Activated CD4-positive, CD25-positive, alpha-beta regulatory T cell treated with anti-CD3 and anti-CD28 coated beads, Interleukin-2, amount 50 U/mL, for 16 hours (primary cell): Measurements from ENCODE around the gene APOBEC3G.
"Not testable (repeated sequence)": the region's sequence is repeated elsewhere in the genome, so short reads cannot be mapped to it uniquely, and the experiment has no call there.

Experiments used
- DNase-seq: peaks from one replicate; pipeline ENCODE4 v3.0.0-alpha.2; 2020; ENCODE audit warnings: low read depth, low spot score

APOBEC3G gene

GRCh38 chr22:39066442-39067276 is 10.4 kb upstream of the APOBEC3G start:
- DNase-seq: not testable (repeated sequence)

DNA sequence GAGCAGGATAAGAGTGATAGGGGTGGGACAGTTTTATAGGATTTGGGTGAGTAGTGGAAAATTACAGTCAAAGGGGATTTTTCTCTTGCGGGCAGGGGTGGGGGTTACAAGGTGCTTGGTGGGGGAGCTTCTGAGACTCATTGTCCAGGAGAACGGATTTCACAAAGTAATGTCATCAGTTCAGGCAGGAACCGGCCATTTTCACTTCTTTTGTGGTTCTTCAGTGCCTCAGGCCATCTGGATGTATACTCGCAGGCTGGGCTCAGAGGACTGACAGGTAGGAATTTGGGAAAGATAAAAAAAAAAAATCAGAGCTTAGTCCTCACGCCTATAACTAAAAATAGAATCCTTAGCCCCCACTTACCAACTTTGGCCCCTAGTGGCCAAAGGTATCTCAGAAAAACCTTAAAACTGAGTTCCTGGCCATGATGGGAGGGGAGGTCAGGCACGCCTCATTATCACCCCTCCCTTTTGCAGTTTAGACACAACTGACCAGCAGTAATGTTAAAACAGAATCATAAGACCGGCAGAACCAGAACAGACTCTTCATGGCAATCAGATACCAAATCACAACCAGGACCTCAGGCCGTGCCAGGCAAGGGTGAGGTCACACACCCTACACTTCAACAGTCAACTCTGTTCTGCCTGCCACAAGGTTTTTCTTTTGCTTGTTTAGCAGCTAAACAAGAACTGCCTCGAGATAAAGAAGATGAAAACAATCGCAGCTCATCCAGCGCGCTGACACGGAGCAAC is 8.9 kb upstream of the APOBEC3G start:
- DNase-seq: no peak

DNA sequence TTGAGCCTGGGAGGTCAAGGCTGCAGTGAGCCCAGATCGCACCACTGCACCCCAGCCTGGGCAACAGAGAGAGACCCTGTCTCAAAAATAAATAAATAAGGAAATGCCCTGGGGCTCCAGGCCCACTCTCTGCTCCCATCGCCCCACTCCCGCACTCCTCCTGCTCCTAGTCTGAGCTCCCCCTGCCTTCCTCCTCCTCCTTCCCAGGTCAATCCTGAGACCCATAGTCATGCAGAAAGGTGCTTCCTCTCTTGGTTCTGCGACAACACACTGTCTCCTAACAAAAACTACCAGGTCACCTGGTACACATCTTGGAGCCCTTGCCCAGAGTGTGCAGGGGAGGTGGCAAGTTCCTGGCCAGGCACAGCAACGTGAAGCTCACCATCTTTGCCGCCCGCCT is 6.9 kb upstream of the APOBEC3G start:
- DNase-seq: no peak

DNA sequence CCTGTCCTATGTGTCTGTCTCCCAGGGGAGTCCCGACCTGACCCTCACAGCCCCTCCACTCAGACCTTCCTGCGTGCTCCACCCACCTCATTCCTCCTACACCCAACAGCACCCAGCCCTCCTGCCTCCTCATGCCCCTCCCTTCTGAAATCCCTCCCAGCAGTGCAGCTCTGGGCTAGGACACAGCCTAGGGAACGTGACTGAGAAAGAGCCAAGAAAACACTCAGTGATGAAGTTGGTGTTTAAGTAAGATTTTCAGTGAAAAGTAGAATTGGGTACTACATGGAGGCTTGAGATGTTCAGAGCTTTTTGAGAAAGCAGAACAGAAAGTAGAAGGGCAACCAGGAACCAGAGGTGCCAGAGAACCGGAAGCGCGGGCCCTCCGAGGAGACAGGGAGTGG is 4.5 kb upstream of the APOBEC3G start:
- DNase-seq: not testable (repeated sequence)

- DNase-seq: no peak
Measured at GRCh38 chr22:39073981-39074380, 3.1 kb upstream of the APOBEC3G start.

- DNase-seq: not testable (repeated sequence)
Measured at GRCh38 chr22:39076155-39077025, 685 bp upstream of the APOBEC3G start.

DNA sequence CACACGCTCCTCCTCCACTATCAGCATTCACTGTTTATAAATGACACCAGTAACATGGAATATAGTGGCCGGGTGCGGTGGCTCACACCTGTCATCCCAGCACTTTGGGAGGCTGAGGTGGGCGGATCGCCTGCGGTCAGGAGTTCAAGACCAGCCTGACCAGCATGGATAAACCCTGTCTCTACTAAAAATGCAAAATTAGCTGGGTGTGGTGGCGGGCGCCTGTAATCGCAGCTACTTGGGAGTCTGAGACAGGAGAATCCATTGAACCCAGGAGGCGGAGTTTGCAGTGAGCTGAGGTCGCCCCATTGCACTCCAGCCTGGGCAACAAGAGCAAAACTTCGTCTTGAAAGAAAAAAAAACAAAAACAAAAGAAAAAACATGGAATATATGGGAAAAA is 837 bp downstream of the APOBEC3G start:
- DNase-seq: not testable (repeated sequence)

GRCh38 chr22:39078329-39078728 is 1.3 kb downstream of the APOBEC3G start:
- DNase-seq: no peak

DNA sequence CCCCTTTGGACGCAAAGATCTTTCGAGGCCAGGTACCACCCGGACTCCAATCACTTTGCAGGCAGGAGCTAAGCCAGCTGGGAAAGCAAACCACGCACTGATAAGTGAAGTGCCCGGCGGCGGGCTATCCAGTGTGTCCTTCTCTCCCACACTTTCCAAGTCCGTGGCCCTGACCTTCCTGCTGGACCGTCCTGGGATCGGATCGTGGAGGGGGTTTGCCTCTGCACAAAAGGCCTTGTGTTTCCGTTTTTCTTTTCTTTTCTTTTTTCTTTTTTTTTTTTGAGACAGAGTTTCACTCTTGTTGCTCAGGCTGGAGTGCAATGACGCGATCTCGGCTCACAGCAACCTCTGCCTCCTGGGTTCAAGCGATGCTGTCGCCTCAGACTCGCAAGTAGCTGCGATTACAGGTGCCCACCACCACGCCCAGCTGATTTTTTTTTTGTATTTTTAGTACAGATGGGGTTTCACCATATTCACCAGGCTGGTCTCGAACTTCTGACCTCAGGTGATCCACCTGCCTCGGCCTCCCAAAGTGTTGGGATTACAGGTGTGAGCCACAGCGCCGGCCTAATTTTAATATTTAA is 2.1 kb downstream of the APOBEC3G start:
- not testable (repeated sequence) for DNase-seq

- DNase-seq: no peak
Measured at GRCh38 chr22:39080052-39080762, 3.1 kb downstream of the APOBEC3G start.

- no peak for DNase-seq
Measured at GRCh38 chr22:39081016-39081415, 3.9 kb downstream of the APOBEC3G start.

GRCh38 chr22:39081598-39081997 is 4.5 kb downstream of the APOBEC3G start:
- DNase-seq: no peak

DNA sequence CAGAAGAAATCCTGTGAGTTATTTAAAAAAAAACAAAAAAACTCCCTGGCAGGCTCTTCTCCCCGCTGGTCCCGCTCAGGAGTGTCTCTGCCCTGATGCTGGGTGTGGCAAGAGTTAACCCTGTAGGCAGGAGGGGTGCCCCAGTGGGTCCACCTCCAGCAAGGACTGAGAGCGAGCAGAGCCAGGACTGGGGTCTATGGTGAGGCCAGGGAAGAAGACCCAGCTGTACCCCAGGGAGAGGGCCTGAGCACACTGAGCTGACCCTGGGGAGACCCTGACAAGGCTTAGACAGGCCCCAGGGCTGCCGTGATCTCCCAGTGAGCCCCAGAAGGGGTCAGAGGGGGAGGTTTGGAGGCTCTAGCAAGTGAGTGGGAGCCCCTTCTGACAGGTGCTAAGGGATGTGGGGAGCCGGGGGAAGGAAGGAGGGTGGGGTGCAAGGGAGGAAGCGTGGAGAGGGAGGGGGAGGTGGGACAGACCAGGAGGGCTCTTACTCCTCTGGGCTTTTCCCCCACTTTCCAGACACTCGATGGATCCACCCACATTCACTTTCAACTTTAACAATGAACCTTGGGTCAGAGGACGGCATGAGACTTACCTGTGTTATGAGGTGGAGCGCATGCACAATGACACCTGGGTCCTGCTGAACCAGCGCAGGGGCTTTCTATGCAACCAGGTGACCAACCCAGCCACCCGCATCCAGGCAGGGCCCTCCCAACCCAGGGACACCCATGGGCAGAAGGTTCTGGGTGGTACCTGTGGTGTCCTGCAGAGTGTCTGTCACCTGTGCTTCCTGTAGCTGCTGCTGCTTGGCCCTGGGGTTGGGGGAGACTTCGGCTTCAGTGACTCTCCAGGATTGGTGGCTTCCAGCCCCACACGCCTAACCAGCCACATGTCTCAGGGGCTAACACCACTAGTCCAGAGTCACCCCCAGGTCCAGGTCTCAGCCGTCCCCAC is 6.4 kb downstream of the APOBEC3G start:
- DNase-seq: no peak

DNA sequence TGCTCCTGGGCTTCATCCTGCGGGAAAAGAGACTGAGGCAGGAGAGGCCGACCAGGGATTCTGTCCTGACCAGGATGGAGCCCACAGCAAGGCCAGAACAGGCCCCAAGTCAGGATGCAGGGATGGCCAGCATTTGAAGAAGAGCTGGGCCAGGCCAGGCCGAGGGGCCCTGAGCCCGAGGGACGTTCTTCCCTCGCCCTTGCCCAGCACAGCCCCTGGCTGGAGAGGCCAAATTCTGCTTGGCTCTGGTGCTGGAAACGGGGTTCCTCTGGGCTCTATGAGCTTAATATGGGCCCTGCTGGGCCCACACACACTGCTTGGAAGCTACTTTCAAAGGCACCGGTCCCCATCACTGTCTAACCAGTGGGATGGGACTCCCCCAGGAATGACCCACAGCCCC is 7.6 kb downstream of the APOBEC3G start:
- no peak for DNase-seq

DNA sequence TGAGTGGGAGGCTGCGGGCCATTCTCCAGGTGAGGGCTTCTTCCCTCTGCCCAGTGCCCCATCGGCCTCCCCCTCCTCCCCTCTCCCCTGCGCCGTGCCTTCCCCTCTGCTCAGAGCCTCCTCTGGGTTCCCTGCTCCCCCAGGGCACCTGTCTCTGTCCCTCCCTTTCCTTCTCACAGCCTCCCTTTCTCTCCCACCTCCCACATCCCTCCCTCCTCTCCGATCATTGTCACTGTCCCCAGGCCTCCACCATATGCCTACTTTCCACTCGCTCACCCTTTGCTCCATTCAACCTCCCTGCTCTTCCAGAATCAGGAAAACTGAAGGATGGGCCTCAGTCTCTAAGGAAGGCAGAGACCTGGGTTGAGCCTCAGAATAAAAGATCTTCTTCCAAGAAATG is 10.0 kb downstream of the APOBEC3G start:
- DNase-seq: no peak

GRCh38 chr22:39087881-39088684 is 11.0 kb downstream of the APOBEC3G start:
- DNase-seq: no peak

DNA sequence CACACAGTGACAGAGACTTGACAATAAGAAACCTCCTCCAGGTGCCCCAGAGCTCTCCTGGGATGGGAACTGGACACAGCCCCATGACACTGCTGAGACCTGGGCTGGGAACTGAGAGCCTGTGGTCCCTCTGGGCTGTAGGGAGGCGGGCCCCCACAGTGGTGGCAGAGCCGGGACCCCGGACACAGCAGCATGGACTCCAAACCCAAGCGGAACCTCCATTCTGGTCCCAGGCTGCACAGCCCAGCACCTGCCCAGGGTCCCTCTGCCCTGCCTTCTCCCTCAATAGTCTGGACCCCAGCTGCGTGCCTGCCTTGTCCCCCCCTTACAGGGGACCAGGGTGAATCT is 11.6 kb downstream of the APOBEC3G start:
- no peak for DNase-seq

DNA sequence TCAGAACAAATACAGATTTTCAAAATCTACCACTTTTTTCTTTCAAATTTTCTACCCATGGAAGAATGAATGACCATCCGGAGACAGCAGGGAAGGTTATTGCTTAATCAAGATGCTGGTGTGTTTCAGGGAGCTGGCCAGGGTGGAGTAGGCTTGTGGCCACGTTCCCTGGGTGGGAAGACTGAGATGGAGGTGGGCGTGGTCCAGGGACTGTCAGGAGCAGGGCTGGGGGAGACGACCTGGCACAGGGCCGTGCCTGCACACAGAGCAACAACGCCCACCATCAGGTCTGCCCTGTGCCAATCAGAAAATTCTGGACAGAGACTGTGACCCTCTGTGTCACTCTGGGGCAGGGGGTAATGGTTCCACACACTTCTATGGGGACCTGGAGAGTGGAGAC is 12.9 kb downstream of the APOBEC3G start:
- no peak for DNase-seq

GRCh38 chr22:39090426-39091064 is 13.5 kb downstream of the APOBEC3G start:
- DNase-seq: peak; percentile 62
